ENCODE results near the gene TCTN2.

TCTN2 gene

GRCh38 chr12:123744836-123745235 is 73.9 kb downstream of the TCTN2 start:
- DNase-seq, result peak; percentile 36

- DNase-seq, result no peak
Observed at GRCh38 chr12:123747309-123747708, 76.4 kb downstream of the TCTN2 start.

- DNase-seq, result no peak
Observed at GRCh38 chr12:123748161-123748560, 77.2 kb downstream of the TCTN2 start.

GRCh38 chr12:123748661-123749060 is 77.7 kb downstream of the TCTN2 start:
- DNase-seq, result no peak

GRCh38 chr12:123749355-123749754 is 78.4 kb downstream of the TCTN2 start:
- no peak for DNase-seq

- no peak for DNase-seq
Observed at GRCh38 chr12:123750159-123750656, 79.3 kb downstream of the TCTN2 start.

GRCh38 chr12:123752046-123752445 is 81.1 kb downstream of the TCTN2 start:
- DNase-seq, result no peak

- DNase-seq, result no peak
Observed at GRCh38 chr12:123754041-123754772, 83.3 kb downstream of the TCTN2 start.

GRCh38 chr12:123757561-123757960 is 86.6 kb downstream of the TCTN2 start:
- DNase-seq, result no peak

Measured in NCI-H82 (cell line).